Panc1 (cell line): ENCODE measurements around the gene AGA. TPM values are rescaled to one million over a fixed set of nuclear protein-coding genes. Genes with fewer than 3 reads are reported as not detected.

Source experiments
- ATAC-seq: fragments of 200-7000 bp; cut with Tn5 transposase; 2 replicates; pipeline ENCODE4 v1.9.1; 2020; ENCODE audit warnings: mild to moderate bottlenecking, moderate library complexity
- BruUV-seq: library from RNA; stranded (reverse); fragments of 400-500 nt; replicated peaks from 2 replicates; lab custom pipeline; 2021; lab: Mats Ljungman, UMichigan
- CTCF ChIA-PET: fragments of 300-600 bp; sonication (Branson Sonifier 250); formaldehyde crosslinking; loops from one replicate; lab custom pipeline; 2022; ENCODE audit warnings: antibody characterized with exemption; lab: Charles Lee
- POLR2A ChIA-PET: fragments of 300-600 bp; sonication (Branson Sonifier 250); formaldehyde crosslinking; loops from one replicate; lab custom pipeline; 2022; ENCODE audit warnings: antibody characterized with exemption; lab: Charles Lee
- DNase-seq: peaks from one replicate; pipeline ENCODE4 v3.0.0-alpha.2; 2010; ENCODE audit warnings: low read depth, low spot score
- H3K27ac ChIP-seq: 2 replicates; pipeline ENCODE4 v1.5.1; 2011; ENCODE audit warnings: mild to moderate bottlenecking, low read length, inconsistent platforms
- H3K27me3 ChIP-seq: fragments of 200-500 bp; sonication (Bioruptor generic); 2 replicates; pipeline ENCODE4 v1.6.0; 2014; ENCODE audit warnings: low read length, inconsistent platforms; ENCODE audit not compliant: control insufficient read depth, insufficient read depth
- H3K36me3 ChIP-seq: fragments of 200-500 bp; sonication (Bioruptor generic); 2 replicates; pipeline ENCODE4 v1.5.1; 2014; ENCODE audit warnings: inconsistent platforms, mild to moderate bottlenecking, low read length, moderate library complexity; ENCODE audit not compliant: control insufficient read depth, insufficient read depth
- H3K4me1 ChIP-seq: 2 replicates; pipeline ENCODE4 v1.5.1; 2011; ENCODE audit warnings: inconsistent platforms, mild to moderate bottlenecking, low read length, moderate library complexity; ENCODE audit not compliant: control insufficient read depth, insufficient read depth
- H3K4me3 ChIP-seq, 2 experiments: 2 replicates each; pipeline ENCODE4 v1.5.1; 2011 to 2012; ENCODE audit warnings: low read depth in 2 of 2, low read length in 2 of 2, mild to moderate bottlenecking in 2 of 2, inconsistent platforms in 1 of 2, moderate library complexity in 1 of 2
- H3K9me3 ChIP-seq: fragments of 200-500 bp; sonication (Bioruptor generic); 2 replicates; pipeline ENCODE4 v1.5.1; 2014; ENCODE audit warnings: low read depth, mild to moderate bottlenecking, inconsistent platforms, low read length, moderate library complexity; ENCODE audit not compliant: control insufficient read depth, insufficient read depth
- CTCF ChIP-seq: fragments of 450-650 bp; IDR thresholded peaks from 2 replicates; pipeline ENCODE4 v1.5.1; 2017; ENCODE audit warnings: mild to moderate bottlenecking
- POLR2AphosphoS5 ChIP-seq: IDR thresholded peaks from 2 replicates; pipeline ENCODE4 v1.6.1; 2012; ENCODE audit warnings: mild to moderate bottlenecking, low read depth, low read length, moderate library complexity
- REST ChIP-seq, 2 experiments: IDR thresholded peaks; 2 replicates each; pipeline ENCODE4 v1.6.1; 2011 to 2012; ENCODE audit warnings: low read depth in 2 of 2, control low read depth in 1 of 2, low read length in 1 of 2, mild to moderate bottlenecking in 1 of 2, moderate library complexity in 1 of 2; ENCODE audit not compliant: insufficient read depth in 1 of 2
- SIN3A ChIP-seq: IDR thresholded peaks from 2 replicates; pipeline ENCODE4 v1.6.1; 2012; ENCODE audit warnings: low read depth, mild to moderate bottlenecking, low read length, moderate library complexity, borderline replicate concordance; ENCODE audit not compliant: insufficient read depth
- TCF7L2 ChIP-seq: IDR thresholded peaks from 2 replicates; pipeline ENCODE4 v1.6.1; 2011; ENCODE audit warnings: mild to moderate bottlenecking, low read depth, low read length, inconsistent platforms
- in situ Hi-C: cut with HindIII; loops from 2 replicates; pipeline ENCODE4 v1.10.0; 2016; ENCODE audit warnings: low sequenced_read_pairs, low pct_unique_long_range_greater_than_20kb
- intact Hi-C: fragments of 100-400 bp; cut with micrococcal nuclease; formaldehyde crosslinking; loops from one replicate; pipeline ENCODE4 v1.10.0; 2022; ENCODE audit not compliant: unreplicated experiment
- total RNA-seq: library from RNA; stranded (reverse); gene quantifications from one replicate; pipeline ENCODE4 v1.2.1, GENCODE V29; 2021; ENCODE audit not compliant: unreplicated experiment

AGA gene
- total RNA-seq, 1 experiment from 2014 or later, result 15.4 TPM

- H3K27me3 ChIP-seq, result no peaks in the 10 kb centered on the region
- no peaks in the 10 kb centered on the region for H3K9me3 ChIP-seq
- CTCF ChIA-PET, result no interaction called here
- in situ Hi-C loops (no loop called here), intact Hi-C loops (no loop called here)
- peak overlapping the region; percentile 93 for H3K27ac ChIP-seq
- H3K4me3 ChIP-seq, result peak overlapping the region; percentile 73 to 94
- peak; percentile 7 for DNase-seq
- TF ChIP-seq CTCF, result no peak
- no peak for TF ChIP-seq REST (IDR thresholded peaks at IDR 0.05; ENCODE audit: insufficient read depth in 1 of 2, low read depth in 2 of 2, low read length in 1 of 2)
- no peak for TF ChIP-seq SIN3A
- no peak for TF ChIP-seq POLR2AphosphoS5
- no peak for TF ChIP-seq TCF7L2
- peaks cover 3% of the 10 kb centered on the region for H3K4me1 ChIP-seq
- H3K36me3 ChIP-seq, result no peaks in the 10 kb centered on the region; the same call in 1 of the 2 replicates
- ATAC-seq, result no peak
- TSS peak; percentile 62 for BruUV-seq
- POLR2A ChIA-PET, result interaction anchor here (0.6 kb wide), 1 partner anchor 128 kb away, joined by 3 read pairs; no protein-coding TSS in a partner anchor
Measured at GRCh38 chr4:177441061-177441802, 1.0 kb downstream of the AGA start.

- TF ChIP-seq REST (IDR thresholded peaks at IDR 0.05; ENCODE audit: insufficient read depth in 1 of 2, low read depth in 2 of 2, low read length in 1 of 2), result no peak
- TF ChIP-seq CTCF, result no peak
- no peak for TF ChIP-seq TCF7L2
- TF ChIP-seq SIN3A, result no peak
- TF ChIP-seq POLR2AphosphoS5, result no peak
Measured at GRCh38 chr4:177436456-177436855, 5.8 kb downstream of the AGA start.

More at GRCh38 chr4:177436456-177436855, 5.8 kb downstream of the AGA start:
- Histone ChIP-seq H3K4me3 (no peak overlapping the region), H3K27me3 (no peaks in the 10 kb centered on the region), H3K9me3 (no peaks in the 10 kb centered on the region), H3K36me3 (no peaks in the 10 kb centered on the region; the same call in 1 of the 2 replicates), H3K27ac (no peak overlapping the region), H3K4me1 (peaks cover 3% of the 10 kb centered on the region)
- POLR2A ChIA-PET, result no interaction called here
- ATAC-seq (no peak), DNase-seq (no peak)
- in situ Hi-C loops (no loop called here), intact Hi-C loops (no loop called here)
- BruUV-seq, result no TSS peak
- CTCF ChIA-PET, result no interaction called here
